GM19238 (cell line): ENCODE data around the gene NRG3.

Source experiments
- DNase-seq: peaks from one replicate; pipeline ENCODE4 v3.0.0; 2011; ENCODE audit warnings: low spot score; ENCODE audit not compliant: insufficient read length

NRG3 gene

DNA sequence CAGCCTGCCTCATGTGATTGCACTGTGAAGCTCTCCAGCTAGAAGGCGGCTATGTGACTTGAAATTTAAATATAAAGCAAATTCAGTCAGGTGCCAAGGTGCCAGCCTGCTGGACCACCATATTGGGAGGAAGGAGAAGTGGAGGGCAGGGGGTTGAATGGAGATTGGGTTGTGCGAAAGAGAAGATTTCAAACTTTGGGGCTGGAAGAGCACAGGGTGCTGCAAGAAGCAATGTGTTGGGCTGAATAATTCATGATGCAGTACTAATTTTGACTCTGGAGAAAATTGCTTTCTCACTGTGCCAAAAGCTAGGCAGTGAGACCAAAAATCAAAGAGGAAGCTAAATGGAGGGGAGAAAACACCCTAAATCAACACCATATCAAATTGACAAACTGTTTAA lies 335.3 kb downstream of the NRG3 start:
- DNase-seq = no peak

DNA sequence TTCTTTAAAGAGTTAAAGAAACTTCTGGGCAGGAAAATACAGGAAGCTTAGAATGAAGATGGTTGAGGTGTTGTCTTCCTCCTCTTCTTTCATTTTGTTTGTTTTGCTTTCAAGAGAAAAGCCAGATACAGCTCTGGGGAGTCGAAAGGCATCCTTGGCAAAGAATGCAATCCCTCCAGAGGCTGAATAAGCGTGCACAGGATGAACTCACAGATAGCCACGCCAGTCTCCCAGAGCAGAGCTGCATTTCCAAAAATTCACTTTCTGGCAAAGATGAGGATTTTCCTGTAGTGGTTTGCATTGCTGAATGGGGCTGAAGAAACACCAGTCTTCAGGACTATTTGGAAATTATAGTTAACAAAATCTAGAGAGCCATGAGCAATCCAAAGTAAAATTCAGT lies 336.4 kb downstream of the NRG3 start:
- no peak for DNase-seq

DNA sequence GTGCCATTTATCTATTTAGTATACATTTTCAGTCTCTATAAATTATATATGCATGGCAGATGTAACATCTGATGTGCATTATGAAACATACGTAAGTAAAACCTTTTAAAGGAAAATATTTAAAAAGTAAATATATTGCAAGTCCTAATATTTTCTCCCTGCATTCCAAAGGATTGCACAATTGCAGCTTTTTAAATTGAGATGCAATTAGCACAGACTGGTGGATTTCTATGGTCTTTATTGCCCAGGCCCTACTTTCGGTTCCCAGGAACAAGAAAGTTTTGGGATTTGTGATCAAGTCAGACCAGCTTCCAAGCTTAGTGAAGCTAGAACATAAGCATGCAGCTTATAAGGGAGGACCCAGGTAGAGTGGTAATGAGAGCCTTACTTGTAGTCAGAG lies 337.8 kb downstream of the NRG3 start:
- DNase-seq = no peak

DNA sequence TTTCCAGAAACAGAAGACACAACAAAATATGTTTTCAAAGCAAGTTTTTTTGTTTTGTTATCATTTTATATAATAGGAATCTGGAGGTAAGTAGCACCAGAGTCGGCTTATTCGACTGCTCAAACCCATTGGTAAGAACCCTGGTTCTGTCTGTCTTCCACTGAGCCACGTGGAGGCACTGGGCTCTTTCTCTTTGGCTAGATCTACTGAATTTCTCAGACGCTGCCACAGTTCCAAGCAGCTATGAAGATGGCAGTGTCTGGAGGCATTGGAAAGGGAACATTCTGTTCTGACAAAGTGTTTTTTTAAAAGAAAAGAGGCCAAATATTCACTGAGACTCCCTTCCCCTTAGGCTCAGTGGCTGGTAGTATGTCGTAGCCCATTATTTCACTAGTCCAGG lies 338.8 kb downstream of the NRG3 start:
- DNase-seq = no peak

DNA sequence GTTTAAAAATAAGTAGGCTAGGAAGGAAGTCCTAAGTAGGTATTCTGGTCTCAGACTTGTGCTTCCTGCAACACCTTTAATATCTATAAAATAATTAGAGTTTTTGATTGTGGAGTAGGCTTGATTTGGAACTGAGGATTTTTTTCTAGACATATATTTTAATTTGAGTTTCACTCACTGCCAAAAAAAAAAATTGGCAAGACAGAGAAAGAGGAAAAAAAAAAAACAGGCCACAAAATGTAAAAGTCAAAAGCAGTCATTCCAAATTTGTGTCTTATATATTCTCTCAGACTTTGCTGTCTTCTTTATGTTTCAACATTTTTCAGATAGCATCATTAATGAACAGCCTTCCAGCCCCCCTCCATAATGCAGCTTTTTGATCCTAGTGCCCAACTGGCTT lies 346.1 kb downstream of the NRG3 start:
- no peak for DNase-seq

DNA sequence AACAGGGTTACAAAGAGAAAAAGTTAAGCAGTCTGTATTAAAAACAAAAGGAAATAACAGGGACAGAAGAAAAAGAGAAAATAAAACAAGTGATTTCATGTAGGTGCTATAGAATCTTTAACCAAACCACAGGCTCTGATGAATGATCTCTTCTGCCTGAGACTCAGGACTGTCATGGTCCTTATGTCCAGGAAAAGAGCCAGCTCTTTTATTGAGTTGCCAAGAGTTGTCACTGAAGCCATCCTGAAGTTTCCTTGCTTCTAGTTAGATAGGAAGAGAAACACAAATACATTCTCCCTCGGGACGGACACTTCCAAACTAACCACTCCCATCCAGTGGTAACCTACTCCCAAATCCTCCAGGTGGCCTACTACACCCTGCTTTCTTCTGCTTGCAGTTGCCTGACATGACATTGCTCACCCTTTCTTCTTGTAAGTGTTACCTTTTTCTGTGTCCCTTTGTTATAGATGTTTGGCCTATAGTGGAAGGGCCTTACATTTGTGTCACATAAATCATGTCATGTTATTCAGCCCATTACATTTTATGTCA lies 346.7 kb downstream of the NRG3 start:
- DNase-seq = no peak

DNA sequence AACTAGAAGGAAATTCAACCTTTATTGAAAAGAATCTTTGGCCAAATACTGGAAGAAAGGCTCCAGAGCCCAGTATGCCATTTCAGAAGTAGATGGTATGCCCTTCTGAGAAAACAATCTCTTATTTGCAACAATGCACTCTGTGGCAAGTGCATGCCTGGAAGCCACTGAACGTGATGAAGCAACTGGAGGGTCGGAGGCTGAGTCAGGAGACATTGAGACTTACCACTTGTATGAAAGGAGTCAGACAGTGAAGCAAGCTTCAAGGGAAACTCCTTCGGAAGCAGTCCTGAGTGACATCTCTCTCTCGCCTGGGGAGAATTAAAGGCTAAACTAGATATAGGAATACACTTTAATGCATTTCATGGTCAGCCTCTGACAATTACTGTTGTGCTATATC lies 353.7 kb downstream of the NRG3 start:
- no peak for DNase-seq

DNA sequence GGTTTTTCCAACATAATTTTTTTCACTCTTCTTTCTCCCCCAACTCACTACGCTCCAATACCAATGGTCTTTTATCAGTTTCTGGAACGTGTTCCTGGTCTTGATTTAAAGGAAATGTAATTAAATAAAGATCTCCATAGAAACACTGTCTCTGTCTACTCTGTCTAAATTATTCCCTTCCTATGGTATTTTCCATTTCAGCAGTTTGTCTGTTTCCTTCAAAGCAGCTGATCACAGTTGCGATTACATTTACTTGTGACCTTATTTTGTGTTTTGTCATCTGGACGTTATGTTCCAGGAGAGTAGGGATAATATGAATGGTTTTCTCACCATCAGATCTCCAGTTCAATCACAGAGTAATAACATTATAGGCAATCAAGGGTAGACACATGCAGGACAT lies 359.2 kb downstream of the NRG3 start:
- DNase-seq = no peak

DNA sequence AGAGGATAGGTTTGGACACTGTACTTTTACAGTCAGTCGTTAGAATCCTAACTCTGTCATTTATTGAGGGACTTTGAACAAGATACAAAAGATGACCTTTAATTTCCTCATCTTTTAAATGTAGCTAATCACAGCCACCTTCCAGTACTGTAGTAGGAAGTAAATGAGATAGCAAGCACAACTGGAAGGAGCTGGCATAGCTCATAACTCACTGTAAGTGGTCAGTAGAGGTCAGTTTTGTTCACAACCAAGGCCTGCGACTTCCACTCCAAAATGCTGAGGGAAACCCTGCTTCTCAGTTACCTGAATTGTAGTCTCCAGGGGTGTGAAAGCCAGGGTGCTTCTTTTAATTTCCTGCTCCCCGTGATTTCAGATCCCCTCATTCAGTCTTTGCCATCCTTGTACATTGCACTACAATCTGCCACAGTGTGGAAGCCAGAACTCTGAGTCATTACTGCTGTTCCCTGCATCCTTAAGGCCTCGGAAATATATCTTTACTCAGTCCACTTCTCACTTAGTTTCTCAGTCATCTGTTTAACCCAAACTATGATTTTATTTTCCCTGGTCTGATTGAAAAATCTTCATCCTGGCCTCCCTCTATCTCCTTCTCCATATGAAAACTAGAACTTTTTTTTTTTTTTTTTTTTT lies 361.2 kb downstream of the NRG3 start:
- DNase-seq = no peak

DNA sequence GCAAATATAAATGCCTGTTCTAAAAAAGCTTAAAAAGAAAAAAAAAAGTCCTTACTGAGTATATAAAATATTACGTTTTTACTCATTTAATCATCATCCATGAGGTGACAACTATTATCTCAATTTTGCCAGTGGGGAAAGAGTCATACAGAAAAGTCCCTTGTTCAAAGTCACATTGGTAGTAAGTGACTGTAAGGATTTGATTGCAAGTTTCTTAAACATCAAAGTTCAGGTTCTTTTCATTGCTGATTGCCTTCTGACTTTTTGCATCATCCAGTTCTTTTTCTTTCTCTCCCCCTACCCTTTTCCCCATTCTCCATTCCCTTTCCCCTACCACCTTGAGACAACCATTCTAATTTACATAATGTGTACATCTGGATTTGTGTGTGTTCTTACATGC lies 363.3 kb downstream of the NRG3 start:
- DNase-seq = no peak

DNA sequence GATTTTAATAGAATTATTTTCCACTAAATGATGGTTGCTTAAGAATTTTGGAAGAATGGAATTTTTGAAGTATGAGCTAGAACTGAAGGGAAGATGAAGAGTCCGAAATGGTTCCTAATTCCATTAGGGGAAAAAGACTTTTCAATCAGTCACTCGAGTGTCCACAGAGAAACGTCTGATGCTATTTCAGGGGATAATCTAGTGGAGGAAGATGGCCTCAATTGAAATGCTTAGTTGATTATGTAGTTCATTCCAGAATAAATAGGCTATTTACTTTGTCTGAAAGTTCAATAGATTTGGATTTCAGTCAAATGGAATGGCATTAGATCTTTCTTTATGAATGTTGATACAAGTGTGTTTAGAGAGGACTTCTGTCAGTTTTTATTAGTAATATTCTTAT lies 365.4 kb downstream of the NRG3 start:
- no peak for DNase-seq

DNA sequence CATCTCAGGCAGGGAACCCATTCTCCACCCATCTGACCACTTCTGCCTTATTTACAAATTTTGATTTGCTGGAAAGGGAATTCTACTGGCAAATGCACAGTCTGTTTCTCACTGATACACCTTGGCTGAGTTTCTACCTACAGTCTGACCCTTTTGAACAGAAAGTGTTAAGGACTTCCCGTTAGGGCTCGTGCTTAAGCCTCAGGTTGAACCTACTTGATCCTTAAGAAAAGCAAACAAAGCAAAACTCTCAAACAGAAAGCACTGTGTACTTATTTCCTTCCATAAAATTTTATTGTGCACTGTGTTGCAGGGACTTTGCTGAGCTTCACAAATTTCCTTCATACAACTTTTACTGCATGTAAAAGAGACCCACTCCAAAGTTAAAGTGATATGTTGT lies 367.8 kb downstream of the NRG3 start:
- DNase-seq = no peak

DNA sequence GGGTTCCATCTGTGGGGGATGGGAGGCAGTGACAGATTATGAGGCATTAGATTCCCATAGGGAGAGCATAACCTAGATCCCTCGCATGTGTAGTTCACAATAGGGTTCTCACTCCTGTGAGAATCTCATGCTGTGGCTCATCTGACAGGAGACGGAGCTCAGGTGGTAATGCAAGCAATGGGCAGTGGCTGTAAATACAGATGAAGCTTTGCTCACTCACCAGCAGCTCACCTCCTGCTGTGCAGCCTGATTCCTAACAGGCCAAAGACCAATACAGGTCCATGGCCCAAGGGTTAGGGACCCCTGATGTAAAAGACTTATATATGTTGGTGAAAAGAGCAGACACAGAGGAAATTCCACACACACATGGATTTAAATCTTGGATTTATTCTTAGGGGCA lies 370.2 kb downstream of the NRG3 start:
- DNase-seq = no peak

DNA sequence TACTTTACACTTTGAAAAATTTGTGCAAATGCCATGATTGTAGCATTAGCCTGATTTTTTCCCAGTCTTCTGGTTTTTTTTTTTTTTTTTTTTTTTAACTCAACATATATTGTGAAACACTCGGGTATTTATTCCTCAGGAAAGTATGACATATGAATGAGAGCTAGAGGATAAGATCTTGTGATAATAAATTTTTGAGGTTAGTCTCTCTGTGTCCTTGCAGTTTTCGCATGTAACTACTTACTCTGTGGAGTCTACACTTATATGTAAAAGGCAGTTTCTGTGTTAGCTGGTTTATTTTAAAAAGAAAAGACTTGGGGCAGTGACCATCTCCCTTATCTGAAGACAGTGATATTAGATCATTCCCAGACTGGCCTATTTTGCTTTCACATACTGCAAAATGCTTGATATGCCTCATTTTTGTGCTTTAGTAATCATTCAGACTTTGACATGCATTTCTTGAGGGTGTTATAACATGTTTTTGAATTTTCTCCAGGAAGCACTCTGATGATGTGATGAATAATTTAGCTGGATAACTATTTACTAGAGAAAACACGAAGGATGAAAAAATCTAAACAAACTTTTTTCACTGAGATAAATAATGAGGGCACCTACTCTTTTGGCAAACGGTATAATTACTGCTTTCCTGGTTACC lies 371.0 kb downstream of the NRG3 start:
- DNase-seq = no peak

DNA sequence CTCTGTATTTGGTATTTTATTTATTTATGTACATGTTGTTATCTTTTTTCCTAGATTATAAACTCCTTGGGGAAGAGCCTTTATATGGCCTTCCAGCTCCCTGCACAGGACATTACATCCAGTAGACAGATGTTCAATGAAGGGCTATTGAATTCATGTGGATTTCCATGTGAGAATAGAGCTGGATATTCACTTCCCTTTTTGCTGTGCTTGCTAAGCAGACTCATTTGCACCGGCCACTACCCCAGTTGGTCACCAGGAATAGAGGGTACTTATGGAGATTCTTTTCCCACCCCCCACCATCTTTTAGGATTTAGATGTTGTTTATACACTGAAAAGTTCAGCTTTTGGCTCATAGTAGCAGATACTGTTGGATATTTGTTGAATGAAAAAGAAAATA lies 374.1 kb downstream of the NRG3 start:
- DNase-seq = no peak

DNA sequence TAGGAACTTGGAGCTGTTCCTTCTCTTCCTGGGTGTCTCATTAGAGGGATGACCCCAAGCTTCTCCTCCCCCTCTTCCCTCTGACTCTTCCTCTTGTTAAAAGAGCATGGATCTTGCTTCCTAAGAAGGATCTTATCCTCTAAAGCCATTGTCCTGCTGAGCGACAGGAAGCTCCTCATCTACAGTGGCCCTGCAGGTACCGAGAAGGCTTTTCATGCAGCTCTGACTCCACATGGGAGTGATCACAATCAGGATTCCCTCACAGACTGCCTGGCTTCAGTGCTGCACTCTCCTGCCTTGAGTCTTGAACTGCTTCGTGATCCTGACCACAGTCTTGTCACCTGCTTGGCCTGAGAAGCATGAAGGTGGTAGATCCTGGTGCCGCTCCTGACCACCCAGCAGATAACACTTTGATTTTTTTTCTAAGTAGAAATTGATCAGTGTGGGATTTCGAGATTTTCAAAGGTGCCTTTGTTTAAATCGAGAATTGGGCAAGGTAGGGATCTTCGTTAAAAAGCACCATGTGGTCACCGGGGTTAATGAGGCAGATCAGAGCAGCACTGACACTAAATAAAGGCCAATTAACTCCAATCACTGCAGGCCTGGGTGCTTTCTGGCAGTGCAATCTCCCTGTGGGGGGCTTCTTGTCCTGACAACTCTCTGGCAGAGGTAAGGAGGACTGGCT lies 376.4 kb downstream of the NRG3 start:
- DNase-seq = no peak

DNA sequence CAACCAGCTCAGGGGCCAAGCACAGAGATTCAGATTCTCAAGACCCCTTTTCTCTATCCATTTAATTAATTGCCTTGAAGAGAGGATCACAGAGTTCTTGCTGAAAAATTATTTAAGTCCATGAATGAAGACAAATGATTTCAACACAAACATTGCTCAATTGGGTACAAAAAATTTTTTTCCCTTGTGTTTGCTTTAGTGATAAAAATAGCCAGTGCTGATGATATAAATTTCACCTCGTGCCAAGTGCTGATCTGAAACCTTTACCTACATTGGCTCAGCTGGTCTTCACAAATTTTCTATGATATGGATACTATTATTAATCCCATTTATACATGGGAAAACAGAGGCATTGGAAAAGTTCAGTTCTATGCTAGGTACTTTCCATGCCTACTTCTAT lies 377.1 kb downstream of the NRG3 start:
- DNase-seq = no peak

DNA sequence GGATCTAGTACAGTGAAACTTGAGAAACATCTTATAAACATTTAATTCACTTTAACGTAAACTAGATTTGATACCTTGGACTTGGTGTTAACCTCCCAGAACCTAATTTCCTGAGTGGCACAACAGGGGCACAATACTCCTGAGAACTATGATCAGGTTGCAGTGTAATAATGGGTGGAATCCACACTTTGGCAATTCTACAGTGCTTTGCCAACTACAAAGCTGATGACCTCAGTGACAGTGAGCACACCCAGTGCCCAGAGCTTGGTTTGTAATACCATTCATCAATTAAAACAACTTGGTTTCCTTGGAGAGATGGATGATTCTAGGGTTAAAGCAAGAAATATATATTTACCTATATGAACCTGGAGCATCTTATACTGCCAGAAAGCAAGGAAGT lies 379.2 kb downstream of the NRG3 start:
- no peak for DNase-seq

DNA sequence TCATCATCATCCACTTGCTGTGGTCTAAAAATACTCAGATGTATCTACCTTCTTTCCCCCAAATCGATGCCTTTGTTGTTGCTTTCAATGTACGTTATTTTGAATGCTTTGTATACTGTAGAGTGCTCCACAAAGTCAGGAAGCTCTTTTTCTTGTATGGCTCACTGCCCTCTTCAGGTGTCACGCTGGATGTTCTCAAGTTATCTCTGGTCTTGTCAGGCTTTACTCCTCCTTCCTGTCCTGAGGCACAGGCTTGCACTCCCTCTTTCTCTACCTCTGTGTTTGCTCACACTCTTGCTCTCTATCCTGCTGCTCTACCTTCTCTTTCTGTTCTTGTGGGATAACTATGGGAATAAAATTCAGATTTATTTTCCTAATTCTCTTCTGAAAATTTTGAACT lies 381.3 kb downstream of the NRG3 start:
- no peak for DNase-seq

DNA sequence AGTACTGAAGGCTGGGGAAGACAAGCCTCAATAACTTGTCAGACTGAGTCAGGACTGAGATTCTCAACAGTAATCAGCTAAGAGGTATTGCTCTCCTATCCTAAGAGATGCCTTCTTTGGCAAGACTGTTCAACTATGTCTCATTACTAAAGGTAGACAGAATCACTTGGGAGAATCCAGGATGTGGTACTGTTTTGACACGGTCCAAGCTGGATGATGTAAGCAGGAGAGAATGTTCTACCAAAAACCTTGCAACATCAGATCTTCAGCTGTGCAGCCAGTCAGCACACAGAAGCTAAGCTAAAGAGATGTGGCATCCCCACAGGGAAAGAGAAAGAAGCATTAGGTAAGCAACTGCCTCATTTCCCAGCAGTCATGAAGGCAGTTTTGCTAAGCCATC lies 391.4 kb downstream of the NRG3 start:
- no peak for DNase-seq

DNA sequence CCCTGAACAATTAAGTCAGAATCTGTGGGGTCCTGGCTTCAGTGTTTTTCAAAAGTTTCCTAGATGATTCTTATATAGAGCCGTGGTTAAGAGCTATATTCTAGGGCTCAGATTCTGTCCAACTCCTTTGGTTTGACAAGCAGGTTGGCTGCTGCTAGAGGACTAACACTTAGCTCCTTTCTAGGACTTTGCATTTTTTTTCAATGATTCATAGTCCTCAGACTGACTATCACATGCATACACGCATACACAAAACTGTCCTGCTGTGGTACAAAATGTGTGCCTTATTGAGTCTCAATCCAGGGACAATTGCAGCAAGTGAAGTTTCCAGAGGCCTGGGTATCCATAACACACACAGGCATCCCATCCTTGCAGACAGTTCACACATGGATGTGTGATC lies 392.0 kb downstream of the NRG3 start:
- no peak for DNase-seq

DNA sequence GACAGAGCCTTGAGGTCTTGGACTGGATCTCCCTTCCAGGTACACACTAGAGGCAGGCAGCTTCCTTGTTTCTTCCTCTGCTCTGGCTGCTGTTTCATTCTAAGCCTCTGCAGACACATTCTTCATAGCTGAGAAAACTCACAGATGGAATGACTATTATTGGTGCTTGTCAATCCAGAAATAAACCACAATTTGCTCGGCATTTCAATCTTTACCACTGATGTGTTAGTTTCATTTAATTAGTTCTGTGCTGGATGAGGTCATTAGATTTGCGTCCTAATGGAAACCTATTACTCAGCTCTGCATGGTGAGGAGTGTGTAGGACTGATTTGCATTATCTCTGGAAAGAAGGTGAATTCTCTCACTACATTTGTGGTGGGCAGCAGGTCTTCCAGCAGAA lies 392.5 kb downstream of the NRG3 start:
- DNase-seq = no peak

DNA sequence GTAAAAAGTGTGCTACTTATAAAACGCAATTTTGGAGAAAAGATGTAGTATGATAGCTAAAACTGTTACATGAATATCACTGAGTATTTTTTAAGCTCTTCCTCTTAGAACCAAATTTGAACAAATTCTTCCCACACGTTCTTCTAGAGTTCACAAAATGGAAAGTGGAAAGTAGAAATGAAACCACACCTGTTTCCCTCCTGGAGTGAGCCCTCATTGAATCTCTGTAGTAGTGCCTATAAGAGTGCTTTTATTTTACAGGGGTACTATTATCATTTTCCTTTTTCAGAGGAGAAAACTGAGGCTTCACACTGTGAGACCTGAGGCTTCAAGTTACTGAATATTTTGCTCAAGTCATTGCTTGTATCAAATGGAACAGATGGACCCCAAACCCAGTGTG lies 393.0 kb downstream of the NRG3 start:
- no peak for DNase-seq
